SK-N-DZ (cell line): Measurements from ENCODE around the gene C9orf40.

Experiments
- DNase-seq: peaks from one replicate; pipeline ENCODE4 v3.0.0-alpha.2; 2015; ENCODE audit warnings: low spot score

The C9orf40 gene

GRCh38 chr9:74942801-74943200 lies 9.9 kb downstream of the C9orf40 start:
- no peak for DNase-seq

GRCh38 chr9:74940600-74940999 lies 12.1 kb downstream of the C9orf40 start:
- DNase-seq = peak; percentile 54

GRCh38 chr9:74935008-74935407 lies 17.7 kb downstream of the C9orf40 start:
- no peak for DNase-seq

GRCh38 chr9:74921737-74922136 lies 31.0 kb downstream of the C9orf40 start:
- DNase-seq = no peak

GRCh38 chr9:74920944-74921626 lies 31.6 kb downstream of the C9orf40 start:
- no peak for DNase-seq

GRCh38 chr9:74910036-74910435 lies 42.7 kb downstream of the C9orf40 start:
- DNase-seq = no peak

GRCh38 chr9:74908665-74909064 lies 44.0 kb downstream of the C9orf40 start:
- no peak for DNase-seq

- no peak for DNase-seq
Measured at GRCh38 chr9:74907085-74907484, 45.6 kb downstream of the C9orf40 start.

- DNase-seq = no peak
Measured at GRCh38 chr9:74901001-74901400, 51.7 kb downstream of the C9orf40 start.
